NCI-H2029 (cell line): ENCODE data around the gene MRAS.
"Not testable (repeated sequence)": the region's sequence is repeated elsewhere in the genome, so short reads cannot be mapped to it uniquely, and the experiment has no call there.

Experiments
- DNase-seq: peaks from one replicate; lab custom pipeline; 2025; lab: John Stamatoyannopoulos, UW

Gene MRAS

DNA sequence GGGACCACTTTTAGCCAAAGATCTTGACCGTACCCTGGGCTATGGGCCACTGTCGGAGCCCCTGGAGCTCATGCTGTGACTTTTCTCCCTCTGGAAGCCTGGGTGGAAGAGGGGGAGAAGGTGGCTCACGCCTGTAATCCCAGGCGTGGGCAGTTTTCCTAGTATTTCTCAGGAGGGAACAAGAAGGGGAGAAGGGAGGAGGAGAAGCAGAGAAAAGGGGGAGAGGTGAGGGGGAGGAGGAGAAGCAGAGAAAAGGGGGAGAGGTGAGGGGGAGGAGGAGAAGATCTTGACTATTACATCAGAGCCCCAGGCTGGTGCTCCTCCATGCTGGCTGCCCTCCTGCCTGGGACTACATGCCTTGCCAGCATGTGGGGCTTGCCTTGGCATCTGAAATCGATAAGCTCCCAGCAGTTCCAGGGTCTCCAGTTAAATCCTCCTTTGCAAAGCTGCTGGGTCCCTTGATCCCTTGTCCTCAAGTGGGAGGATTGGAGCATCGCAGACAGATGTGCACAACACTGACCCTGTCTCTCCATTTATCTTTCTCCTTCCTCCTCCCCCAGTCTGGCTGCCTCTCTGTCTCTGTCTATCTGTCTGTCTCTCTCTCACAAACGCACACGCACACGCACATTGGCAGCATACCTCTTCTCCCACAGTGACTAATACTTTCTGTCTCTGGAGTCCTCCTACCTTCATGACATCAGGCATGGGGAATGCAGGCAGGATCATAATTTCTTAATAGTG lies 41.6 kb downstream of the MRAS start:
- no peak for DNase-seq

DNA sequence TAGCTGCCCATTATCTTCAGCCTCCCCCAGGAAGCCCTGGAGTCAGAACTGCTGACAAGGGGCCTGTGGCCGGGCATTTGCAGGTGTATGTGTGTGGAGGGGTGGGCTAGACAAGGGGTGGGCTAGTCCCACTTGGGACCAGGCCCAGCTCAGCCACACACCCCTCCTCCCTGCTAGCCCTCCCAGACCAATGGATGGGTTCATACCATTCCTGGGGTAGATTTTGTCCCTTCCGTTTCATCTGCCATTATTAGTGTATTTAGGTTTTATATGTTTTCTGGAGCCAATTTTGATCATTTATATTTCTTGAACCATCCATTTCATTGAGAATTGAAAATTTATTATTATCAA lies 42.2 kb downstream of the MRAS start:
- DNase-seq: no peak

DNA sequence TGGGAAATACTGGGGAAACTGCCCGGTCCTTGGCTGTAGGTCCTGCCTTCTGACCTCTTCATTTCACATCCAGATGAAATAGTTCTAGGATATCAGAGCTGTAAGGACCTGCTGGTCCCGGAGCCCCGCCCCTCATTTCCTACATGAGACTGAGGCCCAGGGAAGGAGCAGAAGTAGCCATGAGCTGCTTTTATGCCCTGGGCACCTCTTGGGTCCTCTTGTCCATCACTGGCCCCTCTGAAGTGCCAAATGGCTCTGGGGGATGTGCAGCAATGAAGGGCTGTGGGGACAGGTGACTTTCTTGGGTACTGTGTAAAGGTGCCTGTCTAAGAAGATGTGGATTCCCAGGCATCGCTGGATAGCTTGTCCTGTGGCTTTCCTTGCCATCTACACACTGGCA lies 45.8 kb downstream of the MRAS start:
- DNase-seq: no peak

DNA sequence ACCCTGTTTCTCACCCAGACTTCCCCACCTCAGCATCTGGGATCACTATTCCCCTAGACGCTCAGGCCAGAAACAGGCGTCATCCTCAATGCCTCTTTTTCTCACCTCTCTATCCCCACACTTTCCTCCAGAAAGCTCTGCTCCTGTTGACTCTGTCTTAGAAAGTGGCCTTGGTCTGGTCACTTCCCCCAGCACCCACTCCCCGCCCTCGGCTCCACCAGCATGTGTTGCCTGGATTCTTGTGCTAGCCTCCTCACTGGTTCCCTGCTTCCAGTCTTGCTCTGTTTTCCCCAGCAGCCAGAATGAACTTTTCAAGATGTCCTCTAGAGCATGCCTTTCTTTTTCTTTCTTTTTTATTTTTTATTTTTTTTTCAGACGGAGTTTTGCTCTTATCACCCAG lies 46.3 kb downstream of the MRAS start:
- DNase-seq: no peak

DNA sequence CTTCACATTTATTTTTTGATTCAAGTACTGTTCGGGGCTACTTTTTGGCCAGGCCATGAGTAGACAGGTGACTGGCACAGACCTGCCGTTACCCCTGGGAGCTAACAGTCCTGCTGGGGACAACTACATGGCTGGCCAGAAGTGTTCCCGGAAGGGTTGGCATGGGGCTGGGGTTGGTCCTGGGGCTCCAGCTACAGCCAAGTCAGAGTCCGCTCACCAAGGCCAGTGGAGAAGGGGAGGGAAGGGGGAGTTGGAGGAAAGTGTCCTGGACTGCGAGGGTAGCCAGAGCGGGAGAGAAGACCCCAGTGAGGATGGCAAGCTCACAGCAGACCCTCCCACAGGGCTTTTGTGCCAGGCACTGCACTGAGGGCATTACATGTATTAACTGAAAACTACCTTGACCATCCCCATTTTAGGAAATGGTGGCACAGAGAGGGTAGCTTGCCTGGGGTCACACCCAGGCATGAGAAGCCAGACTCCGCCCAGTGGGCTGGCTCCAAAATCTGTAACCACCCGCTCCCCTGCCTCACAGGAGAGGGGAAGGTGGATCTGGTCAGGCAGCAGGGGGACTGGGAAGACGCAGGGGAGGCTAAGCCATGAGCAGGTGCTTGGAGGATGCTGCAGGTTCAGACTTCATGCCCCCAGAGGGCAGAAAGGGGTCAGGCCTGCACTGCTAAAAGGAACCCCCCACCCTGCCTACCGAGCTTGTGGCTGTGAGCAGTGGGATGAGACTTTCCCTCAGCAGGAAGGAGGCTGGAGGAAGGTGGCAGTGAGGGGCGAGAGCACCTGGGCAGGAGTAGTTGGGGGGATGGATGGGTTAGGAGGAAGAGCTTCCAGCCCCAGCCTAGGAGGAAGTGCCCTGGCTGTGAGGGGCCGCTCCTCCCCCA lies 47.7 kb downstream of the MRAS start:
- DNase-seq: no peak

DNA sequence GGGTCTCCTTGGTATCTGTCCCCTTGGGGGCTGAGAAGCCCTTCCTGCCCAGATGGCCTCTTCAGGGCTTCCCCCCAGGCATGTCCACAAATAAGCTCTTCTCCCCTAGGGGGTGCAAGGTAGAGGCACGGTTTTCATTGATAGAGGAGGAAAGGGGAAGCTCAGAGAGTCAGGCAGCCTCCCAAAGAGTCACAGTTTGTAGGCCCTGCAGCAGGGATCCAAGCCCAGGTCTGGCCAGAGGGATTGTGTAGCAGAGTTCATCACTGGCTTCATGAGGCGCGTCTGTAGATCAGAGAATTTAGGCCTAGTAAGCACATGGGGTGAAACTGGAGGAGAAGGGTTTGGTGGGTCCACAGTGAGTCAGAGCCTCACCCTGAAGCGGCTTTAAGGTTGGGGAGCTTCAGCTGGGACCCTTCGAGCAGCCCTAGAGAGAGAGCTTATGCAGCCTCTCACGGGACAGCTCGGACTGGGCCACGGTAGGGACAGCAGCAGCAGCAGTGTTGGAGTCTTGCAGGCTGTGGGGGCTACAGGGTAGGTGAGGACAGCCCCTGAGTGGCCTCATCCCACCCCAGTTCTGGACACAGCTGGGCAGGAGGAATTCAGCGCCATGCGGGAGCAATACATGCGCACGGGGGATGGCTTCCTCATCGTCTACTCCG lies 48.5 kb downstream of the MRAS start:
- DNase-seq: no peak

DNA sequence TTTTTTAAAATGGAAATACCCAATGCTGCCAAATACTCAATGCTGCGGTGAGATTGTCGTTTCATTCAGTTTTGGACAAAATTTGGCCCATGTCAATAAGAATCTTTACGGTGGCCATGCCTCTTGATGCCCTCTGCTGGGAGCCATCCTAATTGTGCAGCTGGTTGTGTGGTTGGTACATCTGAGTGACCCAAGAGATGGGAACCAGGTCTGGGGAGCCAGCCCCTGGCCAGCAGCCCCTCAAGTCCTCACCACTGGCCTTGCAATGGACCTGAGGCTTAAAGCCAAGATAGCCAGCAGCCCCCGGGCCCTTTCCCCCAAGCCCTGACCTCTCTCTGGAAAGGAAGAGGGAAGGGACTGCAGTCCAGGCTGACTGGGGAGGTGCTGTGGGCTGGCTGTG lies 49.6 kb downstream of the MRAS start:
- DNase-seq: no peak

DNA sequence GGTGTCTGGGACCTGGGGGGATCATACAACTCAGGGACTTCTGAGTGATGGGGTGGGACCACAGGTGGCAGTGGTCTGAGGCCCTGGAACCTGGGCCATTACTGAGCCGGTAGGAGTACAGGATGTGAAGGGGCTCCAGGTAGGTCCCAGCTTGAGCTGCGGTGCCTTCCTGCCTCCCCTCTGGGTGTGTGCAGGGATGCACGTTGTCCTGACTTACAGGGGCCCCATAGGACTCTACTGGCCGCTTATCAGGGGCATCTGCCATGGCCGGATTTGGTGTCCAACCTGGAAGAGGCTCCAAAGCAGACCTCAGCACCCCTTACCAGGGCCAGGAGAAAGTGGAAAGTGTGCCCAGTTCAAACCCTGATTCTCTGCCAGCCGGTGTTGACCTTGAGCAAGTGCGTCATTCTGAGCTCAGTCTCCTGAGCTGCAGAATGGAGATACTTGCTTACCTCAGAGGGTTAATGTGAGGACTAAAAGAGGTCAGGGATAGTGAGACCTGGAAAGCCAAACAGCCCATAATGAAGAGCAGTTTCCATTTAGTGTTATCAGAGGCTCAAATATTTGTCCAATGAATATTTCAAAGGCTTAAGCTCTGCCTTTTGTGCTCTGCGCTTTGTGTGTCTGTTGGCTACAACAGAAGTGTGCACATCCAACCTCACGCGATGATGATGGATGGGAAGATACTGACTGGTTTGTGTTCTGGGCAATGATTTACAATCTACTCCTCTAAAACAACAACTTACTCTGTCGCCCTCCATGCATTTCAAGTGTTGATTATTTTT lies 50.6 kb downstream of the MRAS start:
- DNase-seq: peak; percentile 73

DNA sequence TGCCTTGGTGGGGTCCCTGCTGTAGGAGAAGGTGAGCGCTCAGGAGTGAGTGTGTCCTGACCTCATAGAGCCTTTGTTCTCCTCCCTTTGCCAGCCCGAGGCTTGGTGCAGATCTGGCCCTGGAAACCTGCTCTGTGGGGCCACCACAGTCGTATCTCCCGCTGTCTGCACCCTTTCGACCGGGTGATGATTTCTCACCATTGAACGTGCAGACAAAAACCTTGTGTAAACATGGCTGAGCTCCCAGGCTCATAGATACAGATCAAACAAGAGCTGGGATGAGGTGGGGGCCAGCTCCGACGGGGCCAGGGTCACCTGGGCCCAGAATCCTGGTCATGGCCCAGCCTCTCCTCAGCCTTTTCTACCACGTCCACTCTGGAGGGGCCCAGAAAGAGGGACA lies 51.4 kb downstream of the MRAS start:
- DNase-seq: peak; percentile 34

DNA sequence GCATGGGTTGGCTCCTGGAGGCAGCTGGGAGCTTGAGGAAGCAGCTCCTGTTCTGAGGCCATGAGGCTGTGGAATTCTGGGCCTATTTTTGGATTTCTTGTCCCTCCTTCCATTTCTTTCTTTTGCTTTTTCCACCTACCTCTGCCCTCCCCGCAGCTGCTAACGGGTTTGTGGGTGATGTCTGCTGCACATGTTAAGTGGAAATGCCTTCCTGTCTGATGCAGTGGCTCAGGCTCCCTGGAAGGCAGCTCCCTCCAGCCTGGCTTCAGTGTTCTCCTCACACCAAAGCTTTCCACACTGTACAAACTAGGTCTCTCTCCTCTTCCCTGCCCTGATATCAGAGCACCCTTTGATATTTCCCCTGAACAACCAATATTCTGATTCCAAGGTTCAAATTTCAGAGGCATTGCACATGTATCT lies 52.3 kb downstream of the MRAS start:
- no peak for DNase-seq

DNA sequence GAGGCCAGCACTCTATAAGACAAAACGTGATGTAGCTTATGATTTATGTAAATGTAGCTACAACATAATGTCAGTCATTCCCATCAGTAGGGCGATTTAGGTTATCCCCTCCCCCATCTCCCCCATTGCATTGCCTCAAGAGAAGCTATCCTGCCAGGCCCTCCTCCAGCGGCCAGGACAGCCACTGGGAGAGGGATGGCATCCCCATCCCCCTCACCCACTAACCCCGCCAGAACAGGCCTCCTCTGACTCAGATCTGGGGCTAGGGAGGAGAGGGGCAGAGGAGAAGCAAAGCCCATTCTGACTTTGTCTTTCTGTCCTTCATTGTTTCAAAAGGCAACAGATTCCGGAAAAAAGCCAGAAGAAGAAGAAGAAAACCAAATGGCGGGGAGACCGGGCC lies 53.5 kb downstream of the MRAS start:
- no peak for DNase-seq

DNA sequence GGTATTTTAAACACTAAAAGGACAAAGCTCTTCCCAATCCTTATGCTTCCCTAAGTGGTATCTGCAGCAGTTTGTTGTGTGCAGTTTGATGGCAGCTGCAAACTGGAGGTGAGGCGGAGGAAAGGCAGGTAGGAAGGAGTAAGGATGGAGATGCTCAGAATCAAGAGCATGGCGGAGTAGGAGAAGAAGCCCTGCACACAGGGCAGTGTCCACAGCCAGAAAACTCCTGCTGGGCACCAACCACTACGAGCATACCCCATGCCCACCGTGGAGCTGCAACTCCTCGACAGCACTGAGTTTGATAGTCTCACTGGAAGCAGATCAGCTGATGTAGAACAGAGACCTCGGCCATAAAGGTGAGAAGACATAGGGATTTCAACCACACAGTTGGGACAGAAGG lies 55.7 kb downstream of the MRAS start:
- DNase-seq: no peak

DNA sequence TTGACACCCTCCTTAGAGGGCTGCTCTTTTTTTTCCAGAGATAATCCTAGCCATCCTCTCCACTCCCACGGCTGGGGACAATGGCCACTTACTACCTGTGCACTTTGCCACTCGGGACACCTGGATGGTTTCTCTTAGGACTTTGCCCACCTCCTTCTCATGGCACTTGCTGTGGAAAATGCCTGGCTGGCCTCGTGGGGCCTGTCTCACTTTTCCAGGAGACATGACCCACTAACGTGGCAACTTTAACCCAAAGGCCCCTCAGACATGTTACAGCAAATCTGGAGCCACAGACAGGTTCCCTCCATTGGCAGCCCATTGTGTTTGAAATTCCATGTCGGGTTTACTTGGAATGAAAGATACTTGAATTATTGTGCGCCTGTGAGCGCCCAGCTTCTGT lies 56.6 kb downstream of the MRAS start:
- DNase-seq: no peak

DNA sequence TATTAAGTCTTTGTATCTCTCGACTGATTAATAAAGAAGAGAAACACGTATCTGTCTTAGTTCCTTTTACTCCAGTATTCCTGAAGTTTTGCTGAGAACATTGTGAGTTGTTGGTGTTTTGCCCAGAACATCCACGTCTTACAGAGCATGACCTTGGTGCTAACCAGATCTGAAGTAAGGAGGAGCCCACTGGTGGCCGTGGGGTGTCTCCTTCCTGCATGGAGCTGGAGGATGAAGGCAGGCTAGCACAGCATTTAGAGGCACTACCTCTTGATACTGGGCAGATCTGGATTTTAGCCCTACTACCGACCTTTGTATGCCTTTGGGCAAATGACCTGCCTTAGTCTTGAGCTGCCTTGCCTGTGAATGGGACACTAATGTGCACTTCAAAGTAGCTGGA lies 57.1 kb downstream of the MRAS start:
- DNase-seq: no peak

DNA sequence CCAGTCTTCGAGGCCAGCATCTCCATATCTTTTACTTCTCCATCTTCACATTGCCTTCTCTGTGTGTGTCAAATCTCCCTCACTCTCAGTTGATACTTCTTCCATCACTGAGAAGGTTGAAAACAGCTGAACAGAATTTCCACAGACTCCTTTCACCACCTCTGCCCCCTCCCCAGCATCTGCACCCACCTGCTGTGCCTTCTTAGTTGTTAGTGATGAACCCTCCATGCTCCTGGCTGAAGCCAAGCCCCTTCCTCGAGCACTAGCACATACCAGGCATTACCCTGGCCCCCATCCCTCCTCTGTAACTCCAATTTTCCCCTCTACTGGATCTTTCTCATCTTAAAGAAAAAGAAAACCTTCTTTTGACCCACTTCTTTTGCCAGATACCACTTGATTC lies 58.2 kb downstream of the MRAS start:
- DNase-seq: no peak

DNA sequence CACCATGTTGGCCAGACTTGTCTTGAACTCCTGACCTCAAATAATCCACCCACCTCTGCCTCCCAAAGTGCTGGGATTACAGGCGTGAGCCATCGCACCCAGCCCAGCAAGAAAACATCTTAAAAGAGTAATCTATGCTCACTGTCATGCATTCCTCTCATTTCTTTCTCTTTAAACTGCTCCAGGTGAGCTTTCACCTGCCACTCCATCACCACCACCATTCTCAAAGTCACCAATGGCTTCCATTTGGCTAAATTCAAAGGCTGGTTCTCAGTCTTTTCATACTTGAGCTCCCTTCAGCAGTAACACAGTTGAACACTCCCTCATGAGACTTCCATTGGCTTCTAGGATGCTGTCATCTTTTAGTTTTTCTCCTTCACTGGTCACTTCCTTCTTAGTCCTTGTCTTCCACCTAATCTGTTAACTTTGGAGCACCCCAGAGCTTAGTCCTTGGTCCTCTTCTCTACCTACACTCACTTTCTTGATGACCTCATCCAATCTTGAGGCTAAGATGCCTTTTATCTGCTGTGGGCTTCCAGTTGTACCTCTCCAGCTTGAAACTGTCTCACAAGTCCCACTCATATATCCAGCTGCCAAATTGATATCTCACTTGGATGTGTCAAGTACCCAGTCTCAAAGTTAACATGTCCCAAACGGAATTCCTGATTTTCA lies 59.0 kb downstream of the MRAS start:
- no peak for DNase-seq

DNA sequence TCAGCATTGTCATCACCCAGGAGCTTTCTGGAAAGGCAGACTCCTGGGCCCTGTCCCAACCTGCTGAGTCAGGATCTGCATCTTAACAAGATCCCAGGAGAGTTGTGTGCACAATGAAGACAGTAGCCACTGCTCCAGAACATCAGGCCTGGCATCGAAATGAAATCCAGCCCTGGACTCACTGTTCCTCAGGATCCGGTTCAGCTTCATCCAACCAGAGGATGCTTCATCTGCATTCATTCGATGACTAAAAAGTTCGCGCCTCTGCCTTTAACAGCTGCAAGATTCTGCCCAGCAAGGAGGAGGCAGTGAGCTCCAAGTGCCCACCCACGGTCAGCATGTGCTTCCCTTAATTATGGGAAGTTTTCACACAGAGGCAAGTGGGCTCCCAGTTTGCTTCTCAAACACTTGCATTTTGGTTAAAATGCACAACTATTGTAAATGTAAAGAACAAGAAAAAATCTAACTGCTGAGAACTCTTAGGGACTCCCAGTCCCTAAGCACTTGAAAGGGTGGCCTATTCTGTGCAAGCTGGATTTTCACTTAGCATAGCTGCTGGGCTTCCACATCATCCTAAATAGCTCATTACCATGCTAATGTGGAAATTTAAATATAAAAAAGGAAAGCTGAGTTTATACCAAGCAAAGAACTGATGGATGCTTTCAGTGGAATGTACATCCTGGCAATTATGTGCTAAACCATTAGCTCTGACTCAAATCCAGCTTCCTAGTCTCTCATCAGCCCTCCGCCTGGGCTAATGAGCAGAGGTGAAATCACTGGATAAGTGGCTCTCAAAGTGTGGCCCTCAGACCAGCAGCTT lies 60.6 kb downstream of the MRAS start:
- DNase-seq: no peak

DNA sequence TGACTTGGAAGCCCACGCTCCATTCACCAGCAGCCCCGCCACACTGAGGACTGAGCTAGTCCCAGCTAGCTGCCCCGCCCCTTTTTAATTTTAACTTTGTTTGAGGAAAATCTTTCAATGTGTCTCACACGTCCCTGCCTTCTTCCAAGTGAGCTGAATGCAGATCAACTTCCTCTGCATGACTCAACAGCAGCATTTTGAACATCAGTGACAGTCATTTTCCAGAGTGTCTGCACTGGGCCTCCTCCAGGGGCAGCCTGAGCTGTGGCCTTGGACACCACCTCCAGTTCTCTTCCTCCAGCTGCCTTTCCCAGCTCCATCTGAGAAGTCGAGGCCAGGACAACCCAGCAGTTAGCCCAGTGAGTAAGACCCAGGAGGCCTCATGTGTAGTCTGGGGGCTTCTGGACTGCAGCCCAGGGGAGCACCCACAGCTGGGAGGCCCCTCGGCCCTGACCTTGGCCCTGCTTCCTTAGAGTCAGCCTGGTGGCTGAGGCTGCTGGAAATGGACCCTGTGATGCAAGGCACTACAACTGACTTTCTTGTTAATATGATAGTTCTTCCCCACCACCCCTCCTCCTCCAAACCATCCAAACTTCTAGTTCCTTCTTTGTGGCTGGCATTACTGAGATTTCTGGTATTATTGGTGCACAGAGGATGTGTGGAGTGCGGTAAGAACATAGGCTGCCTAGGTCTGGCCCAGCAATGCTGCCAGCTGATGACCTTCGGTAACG lies 64.6 kb downstream of the MRAS start:
- no peak for DNase-seq

DNA sequence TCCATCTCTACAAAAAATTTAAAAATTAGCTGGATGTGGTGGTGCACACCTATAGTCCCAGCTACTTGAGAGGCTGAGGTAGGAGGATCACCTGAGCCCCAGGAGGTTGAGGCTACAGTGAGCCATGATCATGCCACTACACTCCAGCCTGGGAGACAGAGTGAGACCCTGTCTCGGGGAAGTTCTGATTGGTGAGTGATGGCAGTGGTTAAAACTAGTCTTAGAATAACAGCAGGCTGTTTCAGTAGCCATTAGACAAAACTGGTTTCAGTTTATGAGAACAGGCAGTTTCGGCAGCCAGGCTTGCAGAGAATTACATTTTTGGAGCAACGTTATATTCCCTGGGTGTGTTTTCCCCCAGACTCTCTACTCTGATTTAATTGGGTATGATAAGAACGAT lies 67.9 kb downstream of the MRAS start:
- DNase-seq: not testable (repeated sequence)

DNA sequence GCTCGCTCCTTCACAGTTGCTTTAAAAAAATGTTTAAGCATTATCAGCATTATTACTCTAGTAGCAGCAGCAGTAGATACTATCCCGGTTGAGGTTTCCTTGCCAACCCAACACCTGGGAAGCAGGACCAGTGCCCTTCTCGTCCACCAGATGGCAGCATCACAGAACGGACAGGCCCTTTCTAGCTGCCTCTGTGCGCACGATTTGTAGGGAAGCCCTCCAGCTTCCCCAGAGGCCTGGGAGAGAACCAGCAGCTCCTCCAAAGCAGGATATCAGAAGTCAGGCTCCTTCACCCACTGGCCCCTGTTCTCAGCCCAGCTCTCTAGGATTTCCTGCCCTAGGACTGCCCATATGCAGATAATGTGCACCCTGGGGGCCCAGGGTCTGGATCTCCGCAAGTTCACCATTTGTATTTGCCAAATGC lies 69.2 kb downstream of the MRAS start:
- peak; percentile 85 for DNase-seq
